AML-193 (cell line): Measurements from ENCODE around the gene ARHGEF7.

ENCODE experiments used
- DNase-seq, 2 experiments: peaks; one replicate each; lab custom pipeline; 2025; lab: John Stamatoyannopoulos, UW

Gene ARHGEF7

GRCh38 chr13:111110054-111110453, 5.1 kb upstream of the ARHGEF7 start:
- DNase-seq = no peak

- DNase-seq = no peak
These were observed 3.7 kb upstream of the ARHGEF7 start for GRCh38 chr13:111111376-111111937.

GRCh38 chr13:111112196-111112595, 2.9 kb upstream of the ARHGEF7 start:
- DNase-seq = no peak

GRCh38 chr13:111114362-111115060, 599 bp upstream of the ARHGEF7 start:
- DNase-seq = no peak

GRCh38 chr13:111115965-111116521, 933 bp downstream of the ARHGEF7 start:
- no peak for DNase-seq

GRCh38 chr13:111116856-111117255, 1.7 kb downstream of the ARHGEF7 start:
- no peak for DNase-seq

GRCh38 chr13:111117289-111117688, 2.2 kb downstream of the ARHGEF7 start:
- no peak for DNase-seq

- no peak for DNase-seq
These were observed 2.9 kb downstream of the ARHGEF7 start for GRCh38 chr13:111117961-111118360.

GRCh38 chr13:111118898-111119607, 3.9 kb downstream of the ARHGEF7 start:
- DNase-seq = no peak

- no peak for DNase-seq
These were observed 4.9 kb downstream of the ARHGEF7 start for GRCh38 chr13:111119966-111120365.

- no peak for DNase-seq
These were observed 5.3 kb downstream of the ARHGEF7 start for GRCh38 chr13:111120422-111120821.

- DNase-seq = no peak
These were observed 5.8 kb downstream of the ARHGEF7 start for GRCh38 chr13:111120913-111121312.

GRCh38 chr13:111121506-111121905, 6.4 kb downstream of the ARHGEF7 start:
- no peak for DNase-seq

GRCh38 chr13:111122056-111122455, 6.9 kb downstream of the ARHGEF7 start:
- no peak for DNase-seq

- DNase-seq = no peak
These were observed 7.5 kb downstream of the ARHGEF7 start for GRCh38 chr13:111122631-111123030.

- DNase-seq = no peak
These were observed 8.1 kb downstream of the ARHGEF7 start for GRCh38 chr13:111123221-111123620.

- no peak for DNase-seq
These were observed 8.5 kb downstream of the ARHGEF7 start for GRCh38 chr13:111123649-111124048.

GRCh38 chr13:111126509-111126908, 11.4 kb downstream of the ARHGEF7 start:
- no peak for DNase-seq

GRCh38 chr13:111129465-111130115, 14.5 kb downstream of the ARHGEF7 start:
- DNase-seq = no peak

- no peak for DNase-seq
These were observed 15.0 kb downstream of the ARHGEF7 start for GRCh38 chr13:111130116-111130508.

GRCh38 chr13:111131048-111131447, 15.9 kb downstream of the ARHGEF7 start:
- no peak for DNase-seq

- DNase-seq = no peak
These were observed 16.5 kb downstream of the ARHGEF7 start for GRCh38 chr13:111131611-111132010.
